Placental epithelial cell (primary cell): ENCODE data around the gene PLEKHG5. TPM values are rescaled to one million over a fixed set of nuclear protein-coding genes. Genes with fewer than 3 reads are reported as not detected.

Source experiments
- small RNA-seq: library from RNA; depleted of rRNA; stranded (forward); fragments of <200 nt; gene quantifications from one replicate; pipeline ENCODE3, GENCODE V24; 2012
- total RNA-seq: library from RNA; depleted of rRNA; stranded (reverse); fragments of >200 nt; gene quantifications from 2 replicates; pipeline ENCODE4 v1.2.3, GENCODE V29; 2012

The PLEKHG5 gene
- 14.2 and 22.8 TPM in 2 replicates for total RNA-seq

GRCh38 chr1:6491480-6491962, at the start of gene PLEKHG5:
Gene PLEKHG5 (minus strand): TSS chr1:6491667. CDS start chr1:6477571, 14,096 bp downstream.

GRCh38 chr1:6466023-6466422, 25.4 kb downstream of the PLEKHG5 start, which contains the start of gene TNFRSF25:
Gene TNFRSF25 (minus strand): TSS chr1:6466173. CDS start chr1:6466107, 66 bp downstream.

GRCh38 chr1:6424619-6425593, 66.6 kb downstream of the PLEKHG5 start, which contains the start of gene ESPN:
Gene ESPN (plus strand): TSS chr1:6424776. CDS start chr1:6424956, 180 bp downstream.

GRCh38 chr1:6419804-6420453, 71.5 kb downstream of the PLEKHG5 start, which contains the start of gene HES2:
Gene HES2 (minus strand): TSS chr1:6419919. CDS start chr1:6419820, 99 bp downstream.

Small RNA genes within 50 kb of the gene (small RNA-seq; reads per million reads assigned to genes)
- not detected for gene MIR4252
- gene RNU6-731P = not detected

Other genes starting within 250 kb of the PLEKHG5 start
- gene HES3, start 247.5 kb downstream of the PLEKHG5 start, total RNA-seq = not detected in 2 replicates
- 0.87 and 2.0 TPM in 2 replicates for gene GPR153, start 230.6 kb downstream of the PLEKHG5 start, total RNA-seq
- gene ACOT7, start 97.9 kb downstream of the PLEKHG5 start, total RNA-seq = 10.6 and 42.9 TPM in 2 replicates
- 4.3 and 9.0 TPM in 2 replicates for gene HES2, start 71.7 kb downstream of the PLEKHG5 start, total RNA-seq
- under 0.01 TPM in 1 of 2 replicates, not detected in the other for gene ESPN, start 66.9 kb downstream of the PLEKHG5 start, total RNA-seq
- 2.9 and 13.3 TPM in 2 replicates for gene TNFRSF25, start 25.5 kb downstream of the PLEKHG5 start, total RNA-seq
- 21.6 and 31.7 TPM in 2 replicates for gene NOL9, start 62.8 kb upstream of the PLEKHG5 start, total RNA-seq
- gene TAS1R1, start 63.6 kb upstream of the PLEKHG5 start, total RNA-seq = under 0.01 TPM in 1 of 2 replicates, not detected in the other
- 20.3 and 20.8 TPM in 2 replicates for gene ZBTB48, start 88.3 kb upstream of the PLEKHG5 start, total RNA-seq
- gene KLHL21, start 111.2 kb upstream of the PLEKHG5 start, total RNA-seq = 34.2 and 41.5 TPM in 2 replicates
- 19.3 and 23.6 TPM in 2 replicates for gene PHF13, start 122.1 kb upstream of the PLEKHG5 start, total RNA-seq
- gene THAP3, start 133.2 kb upstream of the PLEKHG5 start, total RNA-seq = 11.8 and 18.5 TPM in 2 replicates
- gene DNAJC11, start 210.1 kb upstream of the PLEKHG5 start, total RNA-seq = 18.1 and 23.7 TPM in 2 replicates